Endothelial cell of hepatic sinusoid (primary cell): ENCODE measurements around the gene PPP1R37.

Experiments used
- in situ Hi-C: cut with HindIII; loops from 2 replicates; pipeline ENCODE4 v1.10.0; 2017; ENCODE audit warnings: low sequenced_read_pairs

Gene PPP1R37

GRCh38 chr19:45135176-45135885, 42.4 kb downstream of the PPP1R37 start:
- in situ Hi-C loops = loop anchor here (25.0 kb wide), 1 partner anchor 98 kb away; the partner anchor contains the start of gene CLASRP

- in situ Hi-C loops = loop anchor here (25.0 kb wide), 1 partner anchor 99 kb away; the partner anchor contains the start of gene CLASRP
Observed at GRCh38 chr19:45136507-45137178, 43.7 kb downstream of the PPP1R37 start.

GRCh38 chr19:45137179-45137761, 44.3 kb downstream of the PPP1R37 start:
- in situ Hi-C loops = loop anchor here (25.0 kb wide), 1 partner anchor 100 kb away; the partner anchor contains the start of gene CLASRP

GRCh38 chr19:45138303-45138751, 45.3 kb downstream of the PPP1R37 start:
- in situ Hi-C loops = loop anchor here (25.0 kb wide), 1 partner anchor 101 kb away; the partner anchor contains the start of gene CLASRP

GRCh38 chr19:45139286-45140143, 46.5 kb downstream of the PPP1R37 start:
- in situ Hi-C loops = loop anchor here (25.0 kb wide), 1 partner anchor 102 kb away; the partner anchor contains the start of gene CLASRP

GRCh38 chr19:45140144-45140503, 47.1 kb downstream of the PPP1R37 start:
- in situ Hi-C loops = loop anchor here (25.0 kb wide), 1 partner anchor 103 kb away; the partner anchor contains the start of gene CLASRP

GRCh38 chr19:45140533-45140932, 47.6 kb downstream of the PPP1R37 start:
- in situ Hi-C loops = loop anchor here (25.0 kb wide), 1 partner anchor 103 kb away; the partner anchor contains the start of gene CLASRP

GRCh38 chr19:45141203-45141900, 48.4 kb downstream of the PPP1R37 start:
- in situ Hi-C loops = loop anchor here (25.0 kb wide), 1 partner anchor 104 kb away; the partner anchor contains the start of gene CLASRP

GRCh38 chr19:45142016-45142725, 49.2 kb downstream of the PPP1R37 start:
- in situ Hi-C loops = loop anchor here (25.0 kb wide), 1 partner anchor 105 kb away; the partner anchor contains the start of gene CLASRP

- in situ Hi-C loops = loop anchor here (25.0 kb wide), 1 partner anchor 105 kb away; the partner anchor contains the start of gene CLASRP
Observed at GRCh38 chr19:45142726-45143110, 49.7 kb downstream of the PPP1R37 start.

GRCh38 chr19:45144431-45145269, 51.7 kb downstream of the PPP1R37 start:
- in situ Hi-C loops = loop anchor here (25.0 kb wide), 1 partner anchor 107 kb away; the partner anchor contains the start of gene CLASRP

GRCh38 chr19:45145270-45146189, 52.6 kb downstream of the PPP1R37 start:
- in situ Hi-C loops = loop anchor here (25.0 kb wide), 1 partner anchor 108 kb away; the partner anchor contains the start of gene CLASRP

- in situ Hi-C loops = loop anchor here (25.0 kb wide), 1 partner anchor 109 kb away; the partner anchor contains the start of gene CLASRP
Observed at GRCh38 chr19:45146251-45146650, 53.3 kb downstream of the PPP1R37 start.

GRCh38 chr19:45146741-45147205, 53.8 kb downstream of the PPP1R37 start:
- in situ Hi-C loops = loop anchor here (25.0 kb wide), 1 partner anchor 109 kb away; the partner anchor contains the start of gene CLASRP

- in situ Hi-C loops = loop anchor here (25.0 kb wide), 1 partner anchor 111 kb away; the partner anchor contains the start of gene CLASRP
Observed at GRCh38 chr19:45147835-45148676, 55.1 kb downstream of the PPP1R37 start.
